ENCODE results near the gene ULK3.

- TF ChIP-seq CTCF (IDR thresholded peaks at IDR 0.05) (no peak), POLR2A (IDR thresholded peaks at IDR 0.05) (no peak)
Measured at GRCh38 chr15:74866090-74866489, 23.1 kb upstream of the ULK3 start.

Measured in heart left ventricle (tissue), 13 donors.